Measurements from ENCODE around the gene ARHGAP8.
"Not testable (repeated sequence)": the region's sequence is repeated elsewhere in the genome, so short reads cannot be mapped to it uniquely, and the experiment has no call there.

The ARHGAP8 gene

GRCh38 chr22:44734801-44735517 lies 17.4 kb upstream of the ARHGAP8 start:
- TF ChIP-seq POLR2AphosphoS5 (IDR thresholded peaks at IDR 0.05; ENCODE audit: borderline replicate concordance, low read depth, low read length) (no peak; the same call in 1 of the 2 replicates), FOXP2 (optimal IDR thresholded peaks at IDR 0.05; ENCODE audit: control extremely low read depth, extremely low read length, insufficient read depth) (no peak), EZH2 (IDR thresholded peaks at IDR 0.05) (no peak)
- H3K9me3 ChIP-seq (ENCODE audit: low read depth, low read length), result no peaks in the 10 kb centered on the region
- no peak for DNase-seq (ENCODE audit: low read depth, low spot score)
- no peak overlapping the region for H3K4me3 ChIP-seq
- H3K36me3 ChIP-seq (ENCODE audit: insufficient read depth, low read length), result no peaks in the 10 kb centered on the region
- no peak overlapping the region for H3K9ac ChIP-seq (ENCODE audit: insufficient read length)
- no peak overlapping the region for H3K27ac ChIP-seq

GRCh38 chr22:44735518-44736428 lies 16.6 kb upstream of the ARHGAP8 start:
- H3K27ac ChIP-seq, result no peak overlapping the region
- DNase-seq (ENCODE audit: low read depth, low spot score), result no peak

GRCh38 chr22:44736581-44737405 lies 15.6 kb upstream of the ARHGAP8 start:
- no peak overlapping the region for H3K4me3 ChIP-seq
- H3K36me3 ChIP-seq (ENCODE audit: insufficient read depth, low read length), result no peaks in the 10 kb centered on the region
- DNase-seq (ENCODE audit: low read depth, low spot score), result no peak
- no peaks in the 10 kb centered on the region for H3K9me3 ChIP-seq (ENCODE audit: low read depth, low read length)
- no peak for TF ChIP-seq POLR2AphosphoS5 (IDR thresholded peaks at IDR 0.05; ENCODE audit: borderline replicate concordance, low read depth, low read length)
- no peak for TF ChIP-seq FOXP2 (optimal IDR thresholded peaks at IDR 0.05; ENCODE audit: control extremely low read depth, extremely low read length, insufficient read depth)
- TF ChIP-seq EZH2 (IDR thresholded peaks at IDR 0.05), result no peak
- no peak overlapping the region for H3K9ac ChIP-seq (ENCODE audit: insufficient read length)
- H3K27ac ChIP-seq, result no peak overlapping the region

More at GRCh38 chr22:44735518-44736428, 16.6 kb upstream of the ARHGAP8 start:
- Histone ChIP-seq H3K9ac (ENCODE audit: insufficient read length) (no peak overlapping the region), H3K4me3 (no peak overlapping the region), H3K9me3 (ENCODE audit: low read depth, low read length) (no peaks in the 10 kb centered on the region), H3K36me3 (ENCODE audit: insufficient read depth, low read length) (no peaks in the 10 kb centered on the region)
- no peak for TF ChIP-seq POLR2AphosphoS5 (IDR thresholded peaks at IDR 0.05; ENCODE audit: borderline replicate concordance, low read depth, low read length)
- TF ChIP-seq EZH2 (IDR thresholded peaks at IDR 0.05), result no peak
- TF ChIP-seq FOXP2 (optimal IDR thresholded peaks at IDR 0.05; ENCODE audit: control extremely low read depth, extremely low read length, insufficient read depth), result no peak

GRCh38 chr22:44737406-44738346 lies 14.7 kb upstream of the ARHGAP8 start:
- H3K4me3 ChIP-seq, result no peak overlapping the region

DNA sequence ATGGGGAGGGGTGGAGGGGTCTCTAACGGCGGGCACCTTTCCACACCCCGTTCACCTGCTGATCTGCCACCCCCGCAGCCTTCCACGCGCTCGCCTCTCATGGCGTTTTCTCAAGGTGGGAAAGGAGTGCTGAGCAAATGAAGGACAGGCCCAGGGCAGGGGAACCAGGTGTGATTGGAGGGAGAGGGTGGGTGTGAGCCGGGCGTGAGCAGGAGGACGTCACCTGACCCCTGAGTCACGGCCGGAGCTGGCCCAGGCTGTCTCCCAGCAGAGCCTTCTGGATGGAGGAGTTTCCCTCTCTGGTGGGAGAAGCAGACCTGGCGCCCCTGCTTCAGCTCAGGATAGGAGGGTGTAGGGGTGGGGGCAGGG lies 14.0 kb upstream of the ARHGAP8 start:
- no peak for DNase-seq (ENCODE audit: low read depth, low spot score)

More at GRCh38 chr22:44737406-44738346, 14.7 kb upstream of the ARHGAP8 start:
- no peak for TF ChIP-seq EZH2 (IDR thresholded peaks at IDR 0.05)
- TF ChIP-seq FOXP2 (optimal IDR thresholded peaks at IDR 0.05; ENCODE audit: control extremely low read depth, extremely low read length, insufficient read depth), result no peak
- TF ChIP-seq POLR2AphosphoS5 (IDR thresholded peaks at IDR 0.05; ENCODE audit: borderline replicate concordance, low read depth, low read length), result no peak
- Histone ChIP-seq H3K9ac (ENCODE audit: insufficient read length) (no peak overlapping the region), H3K36me3 (ENCODE audit: insufficient read depth, low read length) (no peaks in the 10 kb centered on the region), H3K9me3 (ENCODE audit: low read depth, low read length) (no peaks in the 10 kb centered on the region), H3K27ac (no peak overlapping the region)
- no peak for DNase-seq (ENCODE audit: low read depth, low spot score)

DNA sequence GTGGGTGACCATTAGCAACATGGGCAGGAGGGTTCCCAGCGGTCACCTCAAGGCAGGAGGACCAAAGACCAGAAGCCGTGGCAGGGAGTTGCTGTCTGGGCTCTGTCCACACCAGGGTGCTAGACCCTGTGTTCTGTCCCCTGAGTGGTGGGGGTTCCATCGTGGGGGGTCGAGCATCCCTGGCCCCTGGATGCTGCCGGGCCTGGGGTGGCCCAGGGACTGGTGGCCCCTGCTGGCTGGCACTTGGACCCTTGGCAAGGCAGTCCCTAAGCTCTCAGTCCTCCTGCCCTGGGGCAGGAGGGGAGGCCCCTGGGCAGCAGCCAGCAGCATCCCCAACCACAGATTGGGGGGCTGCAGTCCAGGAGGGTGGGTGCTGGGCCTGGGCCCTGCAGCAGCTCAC lies 13.4 kb upstream of the ARHGAP8 start:
- no peak overlapping the region for H3K27ac ChIP-seq
- H3K9ac ChIP-seq (ENCODE audit: insufficient read length), result no peak overlapping the region
- no peaks in the 10 kb centered on the region for H3K9me3 ChIP-seq (ENCODE audit: low read depth, low read length)
- no peak overlapping the region for H3K4me3 ChIP-seq
- H3K36me3 ChIP-seq (ENCODE audit: insufficient read depth, low read length), result no peaks in the 10 kb centered on the region
- no peak for DNase-seq (ENCODE audit: low read depth, low spot score)
- no peak for TF ChIP-seq POLR2AphosphoS5 (IDR thresholded peaks at IDR 0.05; ENCODE audit: borderline replicate concordance, low read depth, low read length)
- TF ChIP-seq EZH2 (IDR thresholded peaks at IDR 0.05), result no peak
- no peak for TF ChIP-seq FOXP2 (optimal IDR thresholded peaks at IDR 0.05; ENCODE audit: control extremely low read depth, extremely low read length, insufficient read depth)

More for the DNA sequence above, 14.0 kb upstream of the ARHGAP8 start:
- Histone ChIP-seq H3K9me3 (ENCODE audit: low read depth, low read length) (no peaks in the 10 kb centered on the region), H3K9ac (ENCODE audit: insufficient read length) (no peak overlapping the region), H3K27ac (no peak overlapping the region), H3K36me3 (ENCODE audit: insufficient read depth, low read length) (no peaks in the 10 kb centered on the region), H3K4me3 (no peak overlapping the region)
- TF ChIP-seq FOXP2 (optimal IDR thresholded peaks at IDR 0.05; ENCODE audit: control extremely low read depth, extremely low read length, insufficient read depth) (no peak), EZH2 (IDR thresholded peaks at IDR 0.05) (no peak), POLR2AphosphoS5 (IDR thresholded peaks at IDR 0.05; ENCODE audit: borderline replicate concordance, low read depth, low read length) (no peak)

DNA sequence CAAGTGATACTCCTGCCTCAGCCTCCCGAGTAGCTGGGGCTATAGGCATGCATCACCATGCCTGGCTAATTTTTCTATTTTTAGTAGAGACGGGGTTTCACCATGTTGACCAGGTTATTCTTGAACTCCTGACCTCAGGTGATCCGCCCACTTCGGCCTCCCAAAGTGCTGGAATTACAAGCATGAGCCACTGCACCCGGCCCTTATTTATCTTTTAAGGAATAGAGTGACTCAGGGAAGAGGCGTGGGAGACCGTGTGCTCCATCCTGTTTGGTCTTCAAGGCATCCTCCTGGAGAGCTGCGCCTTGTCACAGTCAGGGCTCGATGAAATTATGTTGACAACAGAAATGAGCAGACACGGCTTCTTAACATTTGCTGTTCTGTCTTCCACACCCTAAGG lies 12.7 kb upstream of the ARHGAP8 start:
- not testable (repeated sequence) for H3K27ac ChIP-seq; H3K9me3 ChIP-seq (ENCODE audit: low read depth, low read length); H3K4me3 ChIP-seq; H3K9ac ChIP-seq (ENCODE audit: insufficient read length); H3K36me3 ChIP-seq (ENCODE audit: insufficient read depth, low read length); DNase-seq (ENCODE audit: low read depth, low spot score)

Data from SK-N-MC (cell line).